HG03457 (cell line): ENCODE measurements around the gene TMED1.
"Not testable (repeated sequence)": the region's sequence is repeated elsewhere in the genome, so short reads cannot be mapped to it uniquely, and the experiment has no call there.

Experiments used
- ATAC-seq: cut with Tn5 transposase; IDR thresholded peaks from one replicate; pipeline ENCODE4 v1.9.1; 2021; ENCODE audit warnings: moderate number of reproducible peaks; ENCODE audit not compliant: unreplicated experiment

Gene TMED1

GRCh38 chr19:10862561-10863106 lies 26.6 kb upstream of the TMED1 start:
- no peak for ATAC-seq

- ATAC-seq: no peak
Observed at GRCh38 chr19:10861103-10861651, 25.2 kb upstream of the TMED1 start.

DNA sequence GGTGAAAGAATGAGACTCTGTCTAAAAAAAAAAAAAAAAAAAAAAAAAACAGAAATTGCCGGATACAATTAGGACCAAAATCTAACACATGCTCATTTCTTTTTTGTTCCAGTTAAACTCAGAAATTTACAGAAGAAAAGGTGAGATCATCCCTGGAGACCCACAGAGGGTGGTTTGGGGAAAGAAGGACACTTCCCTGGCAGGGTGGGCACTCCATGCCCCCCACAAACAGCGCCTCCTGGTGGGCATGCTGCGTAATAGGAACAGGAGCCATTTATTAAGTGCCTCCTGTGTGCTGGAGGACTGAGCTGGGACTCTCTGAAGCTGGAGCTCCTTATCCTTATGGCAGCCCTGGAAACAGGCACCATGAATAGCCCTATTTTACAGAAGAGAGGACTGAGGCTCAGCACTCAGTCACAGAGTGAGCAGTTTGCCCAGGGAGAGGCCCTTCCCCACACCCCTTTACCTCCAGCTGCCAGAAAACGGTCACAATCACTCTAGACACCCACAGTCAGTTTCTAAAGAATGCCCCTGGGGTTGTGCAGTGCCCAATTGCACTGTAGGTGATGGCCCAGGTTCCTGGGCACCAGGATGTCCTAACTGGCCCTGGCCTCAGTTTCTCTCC lies 22.3 kb upstream of the TMED1 start:
- no peak for ATAC-seq

- not testable (repeated sequence) for ATAC-seq
Observed at GRCh38 chr19:10856899-10857298, 20.9 kb upstream of the TMED1 start.

- no peak for ATAC-seq
Observed at GRCh38 chr19:10855879-10856522, 20.0 kb upstream of the TMED1 start.

- ATAC-seq: no peak
Observed at GRCh38 chr19:10854350-10855089, 18.5 kb upstream of the TMED1 start.

GRCh38 chr19:10852941-10853340 lies 16.9 kb upstream of the TMED1 start:
- ATAC-seq: no peak

DNA sequence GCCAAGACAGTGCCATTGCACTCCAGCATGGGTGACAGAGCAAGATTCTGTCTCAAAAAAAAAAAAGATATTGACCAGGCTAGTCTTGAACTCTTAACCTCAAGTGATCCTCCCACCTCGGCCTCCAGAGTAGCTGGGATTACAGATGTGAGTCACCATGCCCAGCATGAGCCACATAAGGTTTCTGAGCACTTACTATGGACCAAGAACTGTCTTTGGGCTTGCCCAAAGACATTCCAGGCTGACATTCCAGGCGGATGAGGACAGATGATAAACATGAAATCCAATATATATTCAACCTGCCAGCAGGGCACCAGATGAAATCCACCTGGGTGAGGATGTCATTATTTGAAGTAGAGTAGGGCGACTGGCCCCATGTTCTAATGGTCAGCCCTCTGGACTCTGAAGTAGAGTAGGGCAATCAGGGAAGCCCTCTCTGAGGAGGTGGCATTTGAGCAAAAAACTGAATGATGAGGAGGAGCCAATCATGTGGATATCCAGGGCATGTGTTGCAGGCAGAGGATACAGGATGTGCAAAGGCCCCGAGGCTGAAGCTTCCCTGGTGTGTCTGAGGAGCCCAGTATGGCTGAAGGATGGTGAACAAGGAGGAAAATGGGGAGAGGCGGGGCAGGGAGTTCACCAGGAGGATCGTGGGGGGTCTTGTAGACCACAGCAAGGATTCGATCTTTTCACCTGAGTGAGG lies 16.2 kb upstream of the TMED1 start:
- no peak for ATAC-seq

DNA sequence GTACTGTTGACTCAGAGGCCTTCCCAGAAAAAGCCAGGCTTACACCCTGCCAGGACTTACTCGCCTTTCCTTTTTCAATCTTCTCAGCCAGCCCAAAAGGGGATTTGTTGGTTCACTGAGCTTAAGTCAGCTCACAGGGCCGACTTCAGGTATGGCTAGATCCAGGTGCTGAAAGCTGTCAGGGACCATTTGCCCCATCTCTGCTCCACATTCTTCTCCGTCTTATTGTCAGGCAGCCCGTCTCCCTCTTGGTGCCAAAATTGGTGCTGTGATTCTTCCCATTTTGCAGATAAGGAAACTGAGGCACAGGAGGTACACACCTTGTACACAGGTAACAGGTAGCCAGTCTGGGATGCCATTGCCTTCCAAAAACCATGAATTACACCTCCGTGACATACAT lies 14.6 kb upstream of the TMED1 start:
- no peak for ATAC-seq

DNA sequence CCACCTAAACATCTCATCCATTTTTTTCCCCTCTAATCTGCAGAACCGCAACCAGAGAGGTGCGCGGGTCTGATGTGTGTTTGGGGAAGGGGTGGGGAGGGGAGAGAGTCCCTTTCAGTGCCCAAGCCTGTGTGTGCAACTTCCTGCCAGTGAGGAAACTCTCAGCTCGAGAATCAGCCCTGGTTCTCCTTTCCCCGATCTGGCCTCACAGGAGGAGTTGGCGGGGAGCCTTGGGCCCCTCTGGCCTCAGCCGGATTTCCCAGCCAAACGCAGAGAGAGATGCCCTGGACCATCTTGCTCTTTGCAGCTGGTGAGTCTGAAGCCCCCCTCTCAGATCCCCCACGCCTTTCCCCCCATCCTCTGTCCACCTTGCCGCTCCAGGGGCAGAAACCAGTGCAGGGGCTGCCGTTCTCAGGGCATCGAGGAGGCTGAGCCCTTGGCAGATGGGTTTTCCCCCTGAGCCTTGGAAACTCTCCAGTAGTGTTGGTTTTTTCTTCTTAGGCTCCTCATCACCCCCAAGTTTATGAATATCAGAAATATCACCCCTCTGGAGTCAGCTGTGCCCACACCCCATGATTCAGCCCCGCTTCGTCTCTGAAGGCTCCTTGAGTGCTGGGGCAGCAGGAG lies 12.3 kb upstream of the TMED1 start, which contains the start of gene C19orf38:
TSS of gene C19orf38 (plus strand) at position 186 of the 627 bp plus-strand sequence. CDS start at position 280, 94 bp downstream.
- ATAC-seq: no peak

- no peak for ATAC-seq
Observed at GRCh38 chr19:10846500-10847202, 10.6 kb upstream of the TMED1 start.

DNA sequence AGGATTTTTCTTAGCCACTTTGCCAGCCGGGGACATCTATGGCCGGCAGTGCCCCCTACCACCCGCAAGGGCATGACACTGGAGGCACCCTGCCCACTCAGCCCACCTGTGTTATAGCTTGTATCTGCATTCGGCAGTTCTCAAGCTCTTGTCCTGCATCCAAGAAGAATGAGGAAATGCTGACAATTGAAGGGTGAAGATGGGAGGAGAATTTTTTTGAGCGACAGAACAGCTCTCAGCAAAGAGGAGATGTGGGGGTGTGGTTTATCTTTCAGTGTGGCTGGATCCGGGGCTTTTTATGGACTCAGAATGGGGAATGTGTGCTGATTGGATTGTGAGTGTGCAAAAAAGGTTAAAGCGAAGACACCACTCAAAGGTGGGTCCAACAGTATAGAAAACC lies 6.8 kb upstream of the TMED1 start:
- ATAC-seq: no peak

GRCh38 chr19:10839114-10840050 lies 3.4 kb upstream of the TMED1 start:
- ATAC-seq: no peak

- ATAC-seq: no peak
Observed at GRCh38 chr19:10838377-10838776, 2.4 kb upstream of the TMED1 start.

DNA sequence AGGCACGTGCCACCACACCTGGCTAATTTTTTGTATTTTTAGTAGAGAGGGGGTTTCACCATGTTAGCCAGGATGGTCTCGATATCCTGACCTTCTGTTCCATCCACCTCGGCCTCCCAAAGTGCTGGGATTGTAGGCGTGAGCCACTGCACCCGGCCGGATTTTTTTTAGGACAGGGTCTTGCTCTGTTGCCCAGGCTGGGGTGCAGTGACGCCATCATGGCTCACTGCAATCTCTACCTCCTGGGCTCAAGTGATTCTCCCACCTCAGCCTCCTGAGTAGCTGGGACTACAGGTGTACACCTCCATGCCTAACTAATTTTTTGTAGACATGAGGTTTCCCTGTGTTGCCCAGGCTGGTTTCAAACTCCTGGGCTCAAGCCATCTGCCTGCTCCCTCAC lies 1.6 kb upstream of the TMED1 start:
- ATAC-seq: not testable (repeated sequence)

DNA sequence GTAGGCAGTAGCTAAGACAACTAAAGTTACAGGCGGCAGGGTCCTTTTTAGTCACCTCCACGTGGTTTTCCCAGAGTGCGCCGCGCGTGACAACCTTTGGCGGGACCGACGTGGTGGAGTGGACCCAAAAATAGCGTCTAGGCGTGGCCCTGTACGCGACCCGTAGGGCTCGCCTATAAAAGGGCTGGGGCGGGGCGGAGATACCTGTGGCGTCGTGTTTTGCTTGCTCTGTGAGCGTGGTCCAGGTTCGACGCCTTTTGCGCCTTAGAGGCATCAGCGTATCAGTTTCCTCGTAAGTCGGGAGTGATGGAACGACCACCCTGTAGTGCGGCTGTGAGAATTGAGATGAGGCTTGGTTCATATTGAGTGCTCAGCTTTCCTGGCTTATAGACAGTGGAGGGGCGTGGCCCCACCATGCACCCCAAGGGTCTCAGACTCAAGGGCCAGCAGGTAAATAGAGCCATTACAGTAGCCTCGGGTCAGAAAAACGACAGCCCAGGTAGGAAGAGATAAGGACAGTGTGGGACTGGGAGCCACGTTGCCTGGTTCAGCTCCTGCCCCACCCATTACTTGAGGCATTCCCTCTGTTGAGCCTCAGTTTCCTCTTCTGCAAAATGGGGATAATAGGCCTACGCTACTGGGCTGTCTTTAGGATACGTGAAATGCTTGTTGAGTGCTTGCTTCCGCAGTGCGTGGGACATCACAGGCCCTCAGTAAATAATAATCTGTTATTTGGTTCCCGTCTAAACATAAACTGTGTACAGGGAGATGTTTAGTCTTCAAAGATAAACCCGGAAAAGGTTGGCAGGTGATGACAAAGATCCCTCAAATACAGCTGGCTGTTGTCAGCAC lies 693 bp upstream of the TMED1 start:
- ATAC-seq: no peak

DNA sequence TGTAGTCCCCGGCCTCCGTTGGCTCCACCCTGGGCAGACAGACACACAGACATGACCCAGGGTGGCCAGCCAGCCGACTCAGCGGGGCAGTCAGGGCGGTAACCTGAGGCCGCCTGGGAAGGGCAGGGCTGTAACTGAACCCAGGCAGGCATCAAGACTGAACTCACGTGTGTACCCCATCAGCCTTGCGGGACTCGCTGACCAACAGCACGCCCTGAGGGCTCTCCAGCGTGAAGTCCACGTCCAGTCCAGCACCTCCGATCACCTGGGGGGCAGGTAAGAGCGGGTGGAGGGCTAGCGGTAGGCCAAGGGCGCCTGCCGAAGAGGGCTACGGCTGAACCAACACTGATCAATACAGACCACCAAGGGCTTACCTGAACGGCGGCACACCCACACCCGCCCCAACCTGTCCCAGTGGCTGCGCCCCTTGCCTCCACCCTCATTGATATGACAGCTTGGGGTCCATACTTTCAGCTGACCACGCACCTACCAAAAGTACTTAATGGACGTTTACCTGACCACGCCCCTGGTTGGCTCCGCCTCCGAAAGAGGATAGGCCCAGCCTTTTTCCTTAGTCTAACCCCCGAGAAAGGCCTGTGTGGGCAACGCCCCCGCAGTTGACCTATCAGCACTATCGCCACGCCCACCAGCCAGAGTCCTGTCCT lies 791 bp downstream of the TMED1 start:
- ATAC-seq: no peak
